DMS153 treated with DMSO at 0.1 percent for 48 hours (cell line): ENCODE measurements around the gene IFFO2.
A peak's percentile ranks its signal among the peaks of the same experiment; 100 is the strongest.

Experiments used
- DNase-seq: peaks from one replicate; lab custom pipeline; 2025; ENCODE audit not compliant: unreplicated experiment; lab: John Stamatoyannopoulos, UW

IFFO2 gene

GRCh38 chr1:18956193-18957135 lies at the start of gene IFFO2:
TSS of gene IFFO2 (minus strand) at chr1:18956676. CDS start at chr1:18956332, 344 bp downstream.
- peak; percentile 65 for DNase-seq

- no peak for DNase-seq
These were observed 49.5 kb upstream of the IFFO2 start for GRCh38 chr1:19006000-19006399.

- no peak for DNase-seq
These were observed 47.2 kb upstream of the IFFO2 start for GRCh38 chr1:19003371-19004290.

DNA sequence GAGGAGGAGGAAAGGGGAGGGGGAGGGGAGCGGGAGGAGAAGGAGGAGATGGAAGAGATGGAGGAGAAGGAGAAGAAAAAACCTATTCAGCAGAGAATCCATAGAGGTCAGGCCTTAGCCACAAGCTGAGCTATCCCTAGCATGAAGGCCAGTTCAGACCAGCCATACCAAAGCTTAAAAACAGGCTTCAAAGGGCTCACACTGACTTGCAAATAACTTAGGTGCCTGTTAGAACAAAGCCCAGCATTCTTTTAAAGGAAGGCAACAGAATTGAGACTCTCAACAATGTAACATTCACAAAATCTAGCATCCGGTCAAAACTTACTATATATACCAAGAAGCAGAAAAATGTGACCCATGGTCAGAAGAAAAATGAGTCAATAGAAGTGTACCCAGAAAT lies 43.6 kb upstream of the IFFO2 start:
- DNase-seq, result no peak

- no peak for DNase-seq
These were observed 42.9 kb upstream of the IFFO2 start for GRCh38 chr1:18999359-18999758.

- no peak for DNase-seq
These were observed 41.7 kb upstream of the IFFO2 start for GRCh38 chr1:18998016-18998724.

DNA sequence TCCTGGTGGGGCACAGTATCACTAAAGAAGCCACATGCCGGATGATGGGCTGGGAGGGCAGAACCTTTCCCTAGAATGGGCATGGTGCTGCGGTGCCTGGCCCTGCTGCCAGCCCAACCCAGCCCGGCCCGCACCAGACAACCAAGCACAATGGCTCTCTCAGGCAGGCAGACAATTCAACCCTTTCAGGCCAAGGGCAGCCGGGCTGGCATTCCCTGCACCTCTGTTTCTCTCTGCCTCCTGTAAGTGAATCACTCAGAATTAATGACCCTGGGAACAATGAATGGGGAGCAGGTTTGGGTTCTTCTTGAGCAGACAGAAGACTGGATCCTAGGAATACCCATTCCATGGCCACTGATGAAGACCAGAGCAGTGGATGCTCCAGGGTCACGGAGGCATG lies 41.0 kb upstream of the IFFO2 start:
- DNase-seq, result no peak

GRCh38 chr1:18996548-18997177 lies 40.2 kb upstream of the IFFO2 start:
- no peak for DNase-seq

- no peak for DNase-seq
These were observed 37.9 kb upstream of the IFFO2 start for GRCh38 chr1:18994381-18994780.

DNA sequence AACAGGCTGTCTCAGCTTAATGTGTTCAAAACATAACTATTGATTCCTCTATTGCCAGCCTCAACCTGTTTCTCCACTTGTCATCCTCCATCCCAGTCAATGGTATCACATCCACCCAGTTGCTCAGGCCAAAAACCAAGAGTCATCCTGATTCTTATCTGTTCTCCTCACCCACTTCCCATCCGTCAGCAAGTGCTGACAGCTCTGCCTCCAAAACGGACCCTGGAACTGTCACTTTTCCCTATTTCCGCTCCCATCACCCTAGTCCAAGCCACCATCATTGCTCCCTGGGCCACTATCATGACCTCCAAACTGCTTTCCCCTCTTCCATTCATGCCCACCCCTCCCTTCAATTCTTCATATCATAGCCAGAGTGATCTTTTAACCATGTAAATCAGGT lies 36.2 kb upstream of the IFFO2 start:
- no peak for DNase-seq

DNA sequence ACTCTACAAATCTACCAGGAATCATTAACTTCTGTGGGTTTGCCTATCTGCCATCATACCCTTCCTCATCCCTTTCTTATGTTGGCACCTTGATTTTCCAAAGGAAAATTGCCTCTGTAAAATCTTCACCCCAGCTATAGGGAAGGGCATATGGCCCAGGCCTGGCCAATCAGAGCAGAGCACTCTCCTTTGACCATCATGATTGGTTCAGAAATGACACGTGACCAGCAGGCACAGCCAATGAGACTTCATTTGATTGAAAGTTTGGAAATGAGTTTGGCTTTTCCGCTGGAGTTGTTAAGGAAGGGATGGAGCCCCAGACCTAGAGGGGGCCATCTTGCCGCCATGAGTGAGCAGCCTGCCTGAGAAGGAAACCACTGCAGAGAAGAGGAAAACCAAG lies 35.1 kb upstream of the IFFO2 start:
- no peak for DNase-seq

- DNase-seq, result no peak
These were observed 33.4 kb upstream of the IFFO2 start for GRCh38 chr1:18989896-18990295.

- no peak for DNase-seq
These were observed 32.8 kb upstream of the IFFO2 start for GRCh38 chr1:18989176-18989799.

- no peak for DNase-seq
These were observed 24.8 kb upstream of the IFFO2 start for GRCh38 chr1:18981242-18981641.

- no peak for DNase-seq
These were observed 22.2 kb upstream of the IFFO2 start for GRCh38 chr1:18978706-18979105.

DNA sequence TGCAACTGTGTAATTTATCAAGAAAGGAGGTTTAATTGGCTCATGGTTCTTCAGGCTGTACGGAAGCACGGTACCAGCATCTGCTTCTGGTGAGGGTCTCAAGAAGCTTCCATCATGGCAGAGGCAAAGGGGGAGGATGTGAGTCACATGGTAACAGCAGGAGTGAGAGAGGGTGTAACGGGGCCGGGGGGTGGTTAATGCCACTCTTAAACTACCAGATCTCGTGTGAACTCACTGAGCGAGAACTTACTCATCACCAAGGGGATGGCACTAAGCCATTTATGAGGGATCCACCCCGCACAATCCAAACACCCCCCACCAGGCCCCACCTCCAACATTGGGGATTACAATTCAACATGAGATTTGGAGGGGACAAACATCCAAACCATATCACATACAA lies 21.0 kb upstream of the IFFO2 start:
- DNase-seq, result no peak

DNA sequence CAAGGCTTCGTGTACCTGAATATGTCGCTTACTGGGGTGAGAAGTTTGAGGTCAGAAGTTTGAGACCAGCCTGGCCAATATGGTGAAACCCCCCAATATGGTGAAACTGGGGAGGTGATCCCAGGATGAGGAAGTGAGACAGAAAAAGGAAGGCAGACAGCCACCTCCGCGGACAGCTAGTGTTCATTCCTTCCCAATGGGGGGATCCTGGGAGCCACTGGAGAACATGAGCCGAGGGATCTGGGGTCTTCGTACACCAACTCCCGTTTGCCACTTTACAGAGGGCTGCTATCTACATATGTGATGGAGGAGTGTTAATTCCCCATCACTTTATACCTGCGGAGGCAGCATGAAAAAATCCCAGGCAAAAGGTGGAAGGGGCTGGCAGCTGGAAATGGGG lies 19.6 kb upstream of the IFFO2 start:
- no peak for DNase-seq

- no peak for DNase-seq
These were observed 18.1 kb upstream of the IFFO2 start for GRCh38 chr1:18974606-18975005.

DNA sequence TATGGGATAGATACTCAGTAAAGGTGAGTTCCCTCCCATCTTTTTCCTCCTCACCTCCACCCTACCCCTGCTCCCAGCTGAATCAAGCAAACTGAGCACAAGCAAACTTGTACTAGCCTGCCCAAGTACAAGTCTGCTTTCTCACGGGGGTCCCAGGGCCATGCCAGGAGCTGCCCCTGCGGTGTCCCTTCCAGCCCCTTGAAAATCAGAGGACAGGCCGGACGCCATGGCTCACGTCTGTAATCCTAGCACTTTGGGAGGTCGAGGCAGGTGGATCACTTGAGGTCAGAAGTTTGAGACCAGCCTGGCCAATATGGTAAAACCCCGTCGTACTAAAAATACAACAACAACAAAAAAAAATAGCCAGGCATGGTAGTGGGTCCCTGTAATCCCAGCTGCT lies 17.5 kb upstream of the IFFO2 start:
- DNase-seq, result no peak

DNA sequence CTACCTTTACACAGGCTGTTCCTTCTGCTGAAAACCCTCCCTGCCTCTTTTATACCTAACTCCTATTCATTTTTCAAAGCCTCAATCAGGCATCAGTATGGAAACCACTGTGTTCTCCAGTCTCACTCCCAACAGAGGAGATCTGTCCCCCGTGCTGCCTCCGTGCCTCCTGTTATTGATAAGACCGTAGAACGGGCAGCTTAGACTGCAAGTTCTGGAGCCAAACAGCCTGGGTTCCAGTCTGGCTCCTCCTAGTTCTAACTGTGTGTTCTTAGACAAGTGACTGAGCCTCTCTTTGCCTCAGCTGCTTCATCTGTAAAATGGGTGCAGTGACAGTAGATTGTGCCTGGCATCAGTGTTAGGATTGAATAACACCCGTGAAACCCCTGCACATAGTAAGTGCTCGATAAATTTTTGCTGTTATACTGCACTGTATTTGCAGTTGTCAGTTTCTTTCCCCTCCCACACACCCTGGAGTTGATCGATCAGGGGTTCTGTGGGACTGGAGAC lies 17.0 kb upstream of the IFFO2 start:
- DNase-seq, result no peak
